Epithelial cell of proximal tubule (primary cell): ENCODE data around the gene CRELD1. TPM values are rescaled to one million over a fixed set of nuclear protein-coding genes. Genes with fewer than 3 reads are reported as not detected.
A peak's percentile ranks its signal among the peaks of the same experiment; 100 is the strongest.

Experiments
- DNase-seq: peaks from one replicate; pipeline ENCODE4 v3.0.0-alpha.2; 2011; ENCODE audit warnings: low read depth
- H3K4me3 ChIP-seq: 2 replicates; pipeline ENCODE4 v1.5.1; 2011; ENCODE audit warnings: low read depth, mild to moderate bottlenecking, low read length
- total RNA-seq: library from RNA; depleted of rRNA; stranded (reverse); fragments of >200 nt; gene quantifications from 2 replicates; pipeline ENCODE4 v1.2.3, GENCODE V29; 2015
- TF ChIP-seq, protein P1 (sequence below): conservative IDR thresholded peaks from 2 replicates; pipeline ENCODE4 v1.5.1; 2012; ENCODE audit warnings: low read depth, mild to moderate bottlenecking, low read length

CRELD1 gene
- total RNA-seq, 1 donor from 2014 or later, result 36.6 TPM

DNA sequence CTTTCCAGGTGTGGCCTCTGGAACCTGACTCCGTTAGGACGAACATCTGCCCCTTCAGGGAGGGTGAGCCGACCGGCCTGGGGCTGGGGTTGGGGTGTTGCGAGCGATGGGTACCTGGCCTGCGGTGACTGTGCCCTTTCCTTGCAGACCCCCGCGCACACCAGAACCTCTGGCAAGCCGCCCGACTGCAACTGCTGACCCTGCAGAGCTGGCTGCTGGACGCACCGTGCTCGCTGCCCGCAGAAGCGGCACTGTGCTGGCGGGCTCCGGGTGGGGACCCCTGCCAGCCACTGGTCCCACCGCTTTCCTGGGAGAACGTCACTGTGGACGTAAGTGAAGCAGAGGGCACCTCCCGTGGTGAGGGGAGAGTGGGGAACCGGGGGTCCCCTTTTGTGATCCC lies 5.5 kb upstream of the CRELD1 start:
- H3K4me3 ChIP-seq, result no peak overlapping the region
- TF ChIP-seq, protein P1, sequence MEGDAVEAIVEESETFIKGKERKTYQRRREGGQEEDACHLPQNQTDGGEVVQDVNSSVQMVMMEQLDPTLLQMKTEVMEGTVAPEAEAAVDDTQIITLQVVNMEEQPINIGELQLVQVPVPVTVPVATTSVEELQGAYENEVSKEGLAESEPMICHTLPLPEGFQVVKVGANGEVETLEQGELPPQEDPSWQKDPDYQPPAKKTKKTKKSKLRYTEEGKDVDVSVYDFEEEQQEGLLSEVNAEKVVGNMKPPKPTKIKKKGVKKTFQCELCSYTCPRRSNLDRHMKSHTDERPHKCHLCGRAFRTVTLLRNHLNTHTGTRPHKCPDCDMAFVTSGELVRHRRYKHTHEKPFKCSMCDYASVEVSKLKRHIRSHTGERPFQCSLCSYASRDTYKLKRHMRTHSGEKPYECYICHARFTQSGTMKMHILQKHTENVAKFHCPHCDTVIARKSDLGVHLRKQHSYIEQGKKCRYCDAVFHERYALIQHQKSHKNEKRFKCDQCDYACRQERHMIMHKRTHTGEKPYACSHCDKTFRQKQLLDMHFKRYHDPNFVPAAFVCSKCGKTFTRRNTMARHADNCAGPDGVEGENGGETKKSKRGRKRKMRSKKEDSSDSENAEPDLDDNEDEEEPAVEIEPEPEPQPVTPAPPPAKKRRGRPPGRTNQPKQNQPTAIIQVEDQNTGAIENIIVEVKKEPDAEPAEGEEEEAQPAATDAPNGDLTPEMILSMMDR, result no peak
- no peak for DNase-seq

DNA sequence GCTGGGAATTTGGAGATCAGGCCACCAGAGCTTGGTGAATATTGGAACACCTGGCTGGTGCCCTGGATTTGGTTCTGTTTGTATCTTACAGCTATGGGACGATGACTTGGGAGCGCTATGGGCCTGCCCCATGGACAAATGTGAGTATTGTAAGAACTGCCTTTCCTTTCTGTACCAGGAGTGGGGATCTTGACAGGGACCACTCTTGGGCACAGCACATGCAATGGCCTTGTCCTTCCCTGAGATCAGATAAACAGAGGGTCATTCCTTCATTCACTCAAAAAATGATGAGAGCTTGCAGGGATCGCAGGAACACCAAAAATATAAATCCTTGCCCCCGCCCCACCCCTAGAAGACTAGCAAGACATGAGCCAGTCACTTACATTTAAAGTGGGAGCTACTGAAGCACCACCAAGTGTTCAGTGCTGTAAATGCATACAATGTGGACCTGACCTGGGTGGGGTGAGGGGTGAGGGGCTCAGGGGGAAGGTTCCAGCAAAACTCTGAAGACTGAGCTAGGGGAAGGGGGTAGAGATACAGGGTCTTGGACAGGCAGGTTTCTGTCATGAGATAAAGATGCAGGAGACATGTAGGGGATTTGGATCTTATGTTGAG lies 2.7 kb upstream of the CRELD1 start:
- DNase-seq, result no peak
- TF ChIP-seq, protein P1, result peak; percentile 19
- H3K4me3 ChIP-seq, result no peak overlapping the region

GRCh38 chr3:9932535-9932842 lies 1.1 kb upstream of the CRELD1 start:
- H3K4me3 ChIP-seq, result peak overlapping the region; percentile 88
- TF ChIP-seq, protein P1, result no peak

GRCh38 chr3:9932843-9933560 lies 632 bp upstream of the CRELD1 start:
- no peak for DNase-seq
- TF ChIP-seq, protein P1, result peak; percentile 71
- H3K4me3 ChIP-seq, result peak overlapping the region; percentile 88

More at GRCh38 chr3:9932535-9932842, 1.1 kb upstream of the CRELD1 start:
- DNase-seq, result no peak

DNA sequence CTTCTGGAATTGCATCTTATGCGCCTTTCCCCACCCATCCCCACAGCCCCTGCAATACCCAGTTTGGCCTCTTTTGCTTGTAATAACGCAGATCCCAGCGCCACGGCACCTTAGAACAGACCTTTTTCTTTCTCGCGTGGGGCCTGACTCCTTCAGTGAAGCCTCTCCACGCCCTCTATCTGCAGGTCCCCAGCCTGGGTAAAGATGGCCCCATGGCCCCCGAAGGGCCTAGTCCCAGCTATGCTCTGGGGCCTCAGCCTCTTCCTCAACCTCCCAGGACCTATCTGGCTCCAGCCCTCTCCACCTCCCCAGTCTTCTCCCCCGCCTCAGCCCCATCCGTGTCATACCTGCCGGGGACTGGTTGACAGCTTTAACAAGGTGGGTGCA lies 594 bp downstream of the CRELD1 start:
- DNase-seq, result no peak
- TF ChIP-seq, protein P1, result peak; percentile 34
- peak overlapping the region; percentile 88 for H3K4me3 ChIP-seq

GRCh38 chr3:9934993-9935392 lies 1.4 kb downstream of the CRELD1 start:
- TF ChIP-seq, protein P1, result no peak
- peak overlapping the region; percentile 88 for H3K4me3 ChIP-seq
- no peak for DNase-seq
